ENCODE results near the gene MAGI2.

Gene MAGI2

DNA sequence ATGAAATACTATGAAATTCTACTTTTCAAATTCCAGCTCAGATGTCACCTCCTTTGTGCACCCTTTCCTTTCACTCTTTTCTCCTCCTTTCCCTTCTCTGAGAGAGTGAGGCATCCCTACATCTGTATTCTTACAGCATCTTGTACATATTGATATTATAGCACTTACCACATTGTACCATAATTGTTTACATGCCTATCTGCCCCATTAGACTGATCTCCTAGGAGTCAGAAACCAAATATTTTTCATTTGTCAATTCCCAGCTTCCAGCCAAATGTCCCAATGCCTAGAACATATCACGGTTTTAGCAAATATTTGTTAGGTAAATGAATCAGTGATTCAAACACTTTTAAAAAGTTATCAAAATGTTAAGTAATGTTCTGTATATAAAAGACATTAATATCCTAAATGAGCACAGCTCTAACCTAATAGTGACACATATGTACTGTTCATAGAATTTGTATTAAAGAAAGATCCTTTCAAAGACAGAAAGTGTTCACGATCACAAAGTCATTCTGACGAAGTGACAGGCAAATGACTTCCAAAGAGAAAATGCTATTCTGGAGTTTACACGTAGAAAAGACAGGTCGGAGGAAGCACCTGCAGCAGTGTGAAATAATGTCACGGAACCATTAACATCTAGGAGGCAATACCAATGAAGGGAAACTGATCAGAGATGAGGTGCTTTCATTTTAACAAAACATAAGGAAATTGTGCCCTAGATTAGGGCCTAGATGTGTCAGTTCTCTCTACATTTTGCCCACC, 774.2 kb downstream of the MAGI2 start:
- H2BK12ac ChIP-seq (ENCODE audit: low read length in 2 of 2), result no peak overlapping the region
- no peak overlapping the region for H3K23ac ChIP-seq (ENCODE audit: low read length in 2 of 2)
- H3K79me1 ChIP-seq (replicated peaks; ENCODE audit: low read length, poor library complexity, severe bottlenecking), result no peaks in the 10 kb centered on the region
- H3K18ac ChIP-seq (ENCODE audit: low read depth in 1 of 2, low read length in 2 of 2), result no peak overlapping the region
- H3K9me3 ChIP-seq (ENCODE audit: control insufficient read depth, low read length), result no peaks in the 10 kb centered on the region
- no peaks in the 10 kb centered on the region for H3K36me3 ChIP-seq (ENCODE audit: control insufficient read depth in 1 of 2, insufficient read depth in 2 of 2, low read depth in 1 of 2, low read length in 2 of 2)
- no peak overlapping the region for H3K4ac ChIP-seq (ENCODE audit: low read depth in 1 of 2, low read length in 2 of 2)
- no peak overlapping the region for H2BK120ac ChIP-seq (ENCODE audit: low read depth, low read length)
- no peaks in the 10 kb centered on the region for H3K27me3 ChIP-seq (ENCODE audit: control insufficient read depth in 1 of 2, insufficient read depth in 1 of 2, low read length in 2 of 2)
- no peaks in the 10 kb centered on the region for H3K4me1 ChIP-seq (ENCODE audit: control insufficient read depth, insufficient read depth, low read depth, low read length)
- no peak overlapping the region for H3K9ac ChIP-seq (ENCODE audit: low read length)
- no peak for DNase-seq
- no peak overlapping the region for H2BK5ac ChIP-seq (ENCODE audit: low read depth, low read length, poor library complexity, severe bottlenecking)
- no peak overlapping the region for H2AFZ ChIP-seq (ENCODE audit: low read depth, low read length)
- H4K91ac ChIP-seq (ENCODE audit: low read length), result no peak overlapping the region
- 98% methylated on average over 5 of the region's 6 CpGs for WGBS
- no peak overlapping the region for H2BK15ac ChIP-seq (ENCODE audit: low read depth, poor library complexity, severe bottlenecking)
- H2AK5ac ChIP-seq (ENCODE audit: low read length, severe bottlenecking), result no peak overlapping the region
- no peak overlapping the region for H3K27ac ChIP-seq (ENCODE audit: low read length, poor library complexity, severe bottlenecking)
- H3K14ac ChIP-seq (ENCODE audit: low read length in 2 of 2), result no peak overlapping the region
- H4K8ac ChIP-seq (ENCODE audit: low read length), result no peak overlapping the region
- H3K4me2 ChIP-seq (ENCODE audit: low read length, poor library complexity, severe bottlenecking), result no peak overlapping the region
- no peak overlapping the region for H3K4me3 ChIP-seq (ENCODE audit: insufficient read depth in 1 of 2, low read depth in 1 of 2, low read length in 2 of 2)

DNA sequence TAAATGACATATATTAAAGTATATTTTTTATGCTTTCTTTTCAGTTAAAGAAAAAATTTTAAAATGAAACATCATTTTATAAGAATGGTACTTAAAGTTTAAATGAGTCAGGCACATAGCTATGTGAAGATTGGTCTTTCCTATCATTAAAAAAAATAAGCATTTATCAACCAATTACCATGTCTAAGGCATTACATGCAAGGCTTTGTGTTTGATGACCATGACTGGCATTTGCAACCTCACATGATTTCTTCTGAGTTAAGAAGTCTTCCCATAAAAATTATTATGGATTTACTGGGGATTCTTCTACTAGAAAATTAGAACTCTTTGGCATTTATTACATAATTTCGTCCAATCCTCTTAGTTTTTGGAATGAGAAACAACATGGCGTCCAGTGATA, 776.1 kb downstream of the MAGI2 start:
- Histone ChIP-seq H4K91ac (ENCODE audit: low read length) (no peak overlapping the region), H2BK15ac (ENCODE audit: low read depth, poor library complexity, severe bottlenecking) (no peak overlapping the region), H3K23ac (ENCODE audit: low read length in 2 of 2) (no peak overlapping the region), H2BK120ac (ENCODE audit: low read depth, low read length) (no peak overlapping the region), H2AFZ (ENCODE audit: low read depth, low read length) (peak overlapping the region; percentile 63), H3K27me3 (ENCODE audit: control insufficient read depth in 1 of 2, insufficient read depth in 1 of 2, low read length in 2 of 2) (no peaks in the 10 kb centered on the region), H3K27ac (ENCODE audit: low read length, poor library complexity, severe bottlenecking) (no peak overlapping the region), H2BK5ac (ENCODE audit: low read depth, low read length, poor library complexity, severe bottlenecking) (no peak overlapping the region), H3K14ac (ENCODE audit: low read length in 2 of 2) (no peak overlapping the region), H3K18ac (ENCODE audit: low read depth in 1 of 2, low read length in 2 of 2) (no peak overlapping the region), H3K4me2 (ENCODE audit: low read length, poor library complexity, severe bottlenecking) (no peak overlapping the region), H3K36me3 (ENCODE audit: control insufficient read depth in 1 of 2, insufficient read depth in 2 of 2, low read depth in 1 of 2, low read length in 2 of 2) (no peaks in the 10 kb centered on the region), H3K79me1 (replicated peaks; ENCODE audit: low read length, poor library complexity, severe bottlenecking) (no peaks in the 10 kb centered on the region), H2BK12ac (ENCODE audit: low read length in 2 of 2) (no peak overlapping the region), H3K9me3 (ENCODE audit: control insufficient read depth, low read length) (no peaks in the 10 kb centered on the region), H3K4me3 (ENCODE audit: insufficient read depth in 1 of 2, low read depth in 1 of 2, low read length in 2 of 2) (no peak overlapping the region), H3K4ac (ENCODE audit: low read depth in 1 of 2, low read length in 2 of 2) (no peak overlapping the region), H3K9ac (ENCODE audit: low read length) (no peak overlapping the region), H3K4me1 (ENCODE audit: control insufficient read depth, insufficient read depth, low read depth, low read length) (no peaks in the 10 kb centered on the region), H4K8ac (ENCODE audit: low read length) (no peak overlapping the region), H2AK5ac (ENCODE audit: low read length, severe bottlenecking) (no peak overlapping the region)
- 85% methylated on average over 2 of the region's 2 CpGs for WGBS
- DNase-seq, result no peak

DNA sequence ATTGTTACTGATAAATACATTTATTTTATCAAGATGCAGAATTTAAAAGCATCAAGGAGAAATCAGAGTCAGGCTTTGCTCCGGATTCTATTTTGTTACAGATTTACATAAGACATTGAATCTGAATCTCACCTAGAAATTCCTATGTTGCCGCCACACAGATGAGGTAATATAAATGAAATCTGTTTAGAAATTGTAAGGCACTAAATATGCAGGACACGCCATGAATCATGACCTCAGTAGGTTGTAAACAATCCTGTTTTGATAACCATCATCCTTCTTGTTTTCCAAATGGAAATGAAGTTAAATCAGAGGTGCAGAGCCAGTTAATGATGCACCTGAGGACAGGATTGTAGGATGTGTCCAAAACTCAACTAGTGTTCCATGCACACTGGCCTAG, 778.0 kb downstream of the MAGI2 start:
- H3K27ac ChIP-seq (ENCODE audit: low read length, poor library complexity, severe bottlenecking), result no peak overlapping the region

DNA sequence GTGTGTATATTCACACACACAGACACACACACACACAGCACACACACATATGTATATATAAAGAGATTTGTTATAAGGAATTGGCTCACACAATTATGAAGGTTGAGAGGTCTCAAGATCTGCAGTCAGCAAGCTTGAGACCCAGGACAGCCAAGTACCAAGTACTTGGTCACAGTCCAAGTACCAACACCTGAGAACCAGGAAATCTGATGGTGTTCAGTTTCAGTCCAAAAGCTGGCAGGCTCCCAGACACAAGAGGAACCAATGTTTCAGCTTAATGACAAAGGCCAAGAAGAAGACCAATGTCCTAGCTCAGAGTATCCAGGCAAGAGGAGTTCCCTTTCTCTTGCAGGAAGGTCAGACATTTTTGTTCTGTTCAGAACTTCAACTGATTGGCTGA, 780.2 kb downstream of the MAGI2 start:
- Histone ChIP-seq H3K18ac (ENCODE audit: low read depth in 1 of 2, low read length in 2 of 2) (no peak overlapping the region), H2AK5ac (ENCODE audit: low read length, severe bottlenecking) (no peak overlapping the region), H3K27ac (ENCODE audit: low read length, poor library complexity, severe bottlenecking) (no peak overlapping the region), H3K4me2 (ENCODE audit: low read length, poor library complexity, severe bottlenecking) (no peak overlapping the region), H4K8ac (ENCODE audit: low read length) (no peak overlapping the region), H3K27me3 (ENCODE audit: control insufficient read depth in 1 of 2, insufficient read depth in 1 of 2, low read length in 2 of 2) (no peaks in the 10 kb centered on the region), H3K9ac (ENCODE audit: low read length) (no peak overlapping the region), H2BK12ac (ENCODE audit: low read length in 2 of 2) (no peak overlapping the region), H3K9me3 (ENCODE audit: control insufficient read depth, low read length) (no peaks in the 10 kb centered on the region), H3K79me1 (replicated peaks; ENCODE audit: low read length, poor library complexity, severe bottlenecking) (no peaks in the 10 kb centered on the region), H2BK5ac (ENCODE audit: low read depth, low read length, poor library complexity, severe bottlenecking) (no peak overlapping the region), H2BK120ac (ENCODE audit: low read depth, low read length) (no peak overlapping the region), H3K14ac (ENCODE audit: low read length in 2 of 2) (no peak overlapping the region), H3K36me3 (ENCODE audit: control insufficient read depth in 1 of 2, insufficient read depth in 2 of 2, low read depth in 1 of 2, low read length in 2 of 2) (no peaks in the 10 kb centered on the region), H3K4ac (ENCODE audit: low read depth in 1 of 2, low read length in 2 of 2) (no peak overlapping the region), H3K23ac (ENCODE audit: low read length in 2 of 2) (no peak overlapping the region), H2AFZ (ENCODE audit: low read depth, low read length) (no peak overlapping the region), H3K4me3 (ENCODE audit: insufficient read depth in 1 of 2, low read depth in 1 of 2, low read length in 2 of 2) (no peak overlapping the region), H4K91ac (ENCODE audit: low read length) (no peak overlapping the region), H3K4me1 (ENCODE audit: control insufficient read depth, insufficient read depth, low read depth, low read length) (no peaks in the 10 kb centered on the region), H2BK15ac (ENCODE audit: low read depth, poor library complexity, severe bottlenecking) (no peak overlapping the region)
- DNase-seq, result no peak

More for the DNA sequence above, 778.0 kb downstream of the MAGI2 start:
- no peak for DNase-seq
- H3K23ac ChIP-seq (ENCODE audit: low read length in 2 of 2), result no peak overlapping the region
- no peaks in the 10 kb centered on the region for H3K27me3 ChIP-seq (ENCODE audit: control insufficient read depth in 1 of 2, insufficient read depth in 1 of 2, low read length in 2 of 2)
- no peak overlapping the region for H2BK15ac ChIP-seq (ENCODE audit: low read depth, poor library complexity, severe bottlenecking)
- H2BK120ac ChIP-seq (ENCODE audit: low read depth, low read length), result no peak overlapping the region
- H2AFZ ChIP-seq (ENCODE audit: low read depth, low read length), result no peak overlapping the region
- H3K4me2 ChIP-seq (ENCODE audit: low read length, poor library complexity, severe bottlenecking), result no peak overlapping the region
- H3K4me1 ChIP-seq (ENCODE audit: control insufficient read depth, insufficient read depth, low read depth, low read length), result no peaks in the 10 kb centered on the region
- H4K8ac ChIP-seq (ENCODE audit: low read length), result no peak overlapping the region
- H3K36me3 ChIP-seq (ENCODE audit: control insufficient read depth in 1 of 2, insufficient read depth in 2 of 2, low read depth in 1 of 2, low read length in 2 of 2), result no peaks in the 10 kb centered on the region
- WGBS, result 95% methylated on average over 2 of the region's 3 CpGs
- H2BK5ac ChIP-seq (ENCODE audit: low read depth, low read length, poor library complexity, severe bottlenecking), result no peak overlapping the region
- no peak overlapping the region for H3K4ac ChIP-seq (ENCODE audit: low read depth in 1 of 2, low read length in 2 of 2)
- H3K79me1 ChIP-seq (replicated peaks; ENCODE audit: low read length, poor library complexity, severe bottlenecking), result no peaks in the 10 kb centered on the region
- no peak overlapping the region for H3K18ac ChIP-seq (ENCODE audit: low read depth in 1 of 2, low read length in 2 of 2)
- H3K14ac ChIP-seq (ENCODE audit: low read length in 2 of 2), result no peak overlapping the region
- H2BK12ac ChIP-seq (ENCODE audit: low read length in 2 of 2), result no peak overlapping the region
- H3K9ac ChIP-seq (ENCODE audit: low read length), result no peak overlapping the region
- no peak overlapping the region for H3K4me3 ChIP-seq (ENCODE audit: insufficient read depth in 1 of 2, low read depth in 1 of 2, low read length in 2 of 2)
- no peak overlapping the region for H2AK5ac ChIP-seq (ENCODE audit: low read length, severe bottlenecking)
- no peak overlapping the region for H4K91ac ChIP-seq (ENCODE audit: low read length)
- no peaks in the 10 kb centered on the region for H3K9me3 ChIP-seq (ENCODE audit: control insufficient read depth, low read length)
